8988T (cell line): ENCODE measurements around the gene RGP1.

Experiments
- DNase-seq: peaks from one replicate; pipeline ENCODE4 v3.0.0; 2011

RGP1 gene

GRCh38 chr9:35745569-35745968 lies 3.5 kb upstream of the RGP1 start:
- DNase-seq: no peak

DNA sequence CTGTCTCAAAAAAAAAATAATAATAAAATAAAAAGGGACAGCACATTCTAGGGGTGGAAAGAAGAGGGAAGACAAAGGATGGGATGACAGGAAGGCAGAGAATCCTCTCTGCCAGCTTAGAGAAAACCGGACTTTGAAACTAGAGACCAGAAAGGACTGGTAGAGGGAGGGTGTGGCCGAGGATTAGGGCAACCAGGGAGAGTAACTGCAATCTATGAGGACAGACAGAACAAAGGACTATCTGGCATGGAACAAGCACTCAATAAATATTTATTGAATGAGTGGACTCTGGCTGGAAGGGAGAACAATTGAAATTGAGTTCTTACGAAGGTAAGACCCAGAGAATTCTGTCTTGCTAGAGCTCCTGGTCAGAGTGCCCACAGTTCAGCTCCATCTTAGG lies 2.5 kb upstream of the RGP1 start:
- DNase-seq: no peak

GRCh38 chr9:35748242-35748857 lies 737 bp upstream of the RGP1 start:
- DNase-seq: no peak

DNA sequence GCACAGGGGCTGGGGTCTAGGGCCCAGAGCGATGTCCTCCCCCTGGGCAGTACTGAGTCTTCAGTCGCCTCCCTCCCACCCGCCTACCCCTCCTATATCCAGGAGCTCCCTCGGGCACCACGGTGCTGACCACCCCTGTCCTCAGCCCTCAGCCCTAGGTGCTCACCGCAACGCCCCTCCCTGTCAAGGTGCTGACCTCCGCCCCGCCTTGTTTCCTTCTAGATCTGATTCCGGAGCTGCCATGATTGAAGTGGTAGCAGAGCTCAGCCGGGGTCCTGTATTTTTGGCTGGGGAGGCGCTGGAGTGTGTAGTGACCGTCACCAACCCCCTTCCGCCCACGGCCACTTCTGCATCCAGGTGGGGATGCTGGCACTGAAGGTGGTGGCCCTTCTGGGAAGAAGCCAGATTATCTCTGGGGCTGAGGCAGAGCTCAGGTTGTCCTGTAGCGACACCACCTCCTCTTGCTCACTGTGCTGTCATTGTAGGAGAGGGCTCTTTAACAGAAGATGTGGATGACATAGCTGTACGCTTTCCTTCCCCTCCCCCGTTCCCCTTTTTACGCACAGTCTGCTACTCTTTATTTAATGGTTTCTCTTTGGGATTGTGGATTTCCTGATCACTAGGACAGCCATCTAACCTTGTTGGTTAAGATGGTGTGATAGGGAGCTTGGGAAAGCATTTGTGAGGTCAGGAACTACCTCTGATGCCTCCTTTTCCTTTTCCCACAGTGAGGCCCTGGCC lies 598 bp downstream of the RGP1 start:
- no peak for DNase-seq

- DNase-seq: no peak
These were observed 1.1 kb downstream of the RGP1 start for GRCh38 chr9:35750256-35750531.

GRCh38 chr9:35753466-35753865 lies 4.4 kb downstream of the RGP1 start:
- no peak for DNase-seq

GRCh38 chr9:35754264-35754663 lies 5.2 kb downstream of the RGP1 start, which contains the start of gene MSMP:
Gene MSMP, minus strand, starts transcription at chr9:35754276. Its CDS starts 147 bp downstream, at chr9:35754129.
- DNase-seq: no peak

DNA sequence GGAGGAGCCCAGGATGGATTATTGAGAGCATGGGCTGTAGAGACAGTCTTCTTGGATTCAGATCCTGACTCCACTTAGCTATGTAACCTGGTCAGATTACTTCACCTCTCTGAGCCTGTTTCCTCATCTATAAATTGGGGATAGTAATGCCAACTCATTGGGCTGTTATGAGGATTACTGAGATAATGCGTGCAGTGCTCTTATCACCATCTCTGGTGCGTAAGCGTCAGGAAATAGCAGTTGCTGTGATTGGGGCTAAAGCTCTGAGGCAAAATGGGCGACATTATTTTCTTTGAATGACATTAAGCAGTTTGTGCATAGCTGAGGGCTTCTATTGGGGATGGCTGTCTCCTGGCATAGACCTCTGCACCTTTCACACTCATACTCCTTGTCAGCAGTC lies 6.0 kb downstream of the RGP1 start:
- no peak for DNase-seq

- no peak for DNase-seq
These were observed 7.5 kb downstream of the RGP1 start for GRCh38 chr9:35756275-35757225.

DNA sequence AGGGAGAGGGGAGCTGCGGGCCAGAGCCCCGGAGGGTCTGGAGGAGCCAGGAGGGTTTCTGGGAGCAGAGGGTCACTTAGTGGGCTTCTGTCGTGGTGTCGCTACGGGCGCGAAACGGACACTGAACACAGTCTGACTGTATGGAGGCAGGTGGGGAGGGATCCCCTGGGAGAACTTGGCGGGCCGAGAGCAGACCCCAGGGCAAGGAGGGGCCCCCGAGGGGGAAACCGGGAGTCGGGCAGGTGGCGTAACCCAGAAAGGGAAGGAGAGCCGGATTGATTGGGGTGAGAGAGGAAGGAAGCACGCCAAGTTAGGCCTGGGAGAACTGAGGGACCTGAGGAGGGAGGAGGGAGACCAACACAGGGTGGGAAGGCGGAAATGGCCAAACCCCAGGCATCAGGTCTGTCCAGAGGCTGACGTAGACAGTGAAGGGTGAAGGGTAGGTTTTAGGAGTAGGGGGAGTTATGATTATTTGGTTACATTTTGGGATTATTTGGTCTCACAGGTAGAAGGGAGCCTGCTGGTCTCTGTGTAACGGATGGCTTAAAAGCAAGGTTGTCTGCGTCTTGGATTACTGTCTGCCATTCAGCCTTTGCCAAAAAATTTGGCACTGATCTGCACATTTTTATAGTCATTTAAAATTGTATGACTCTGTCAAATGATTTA lies 8.3 kb downstream of the RGP1 start:
- no peak for DNase-seq

DNA sequence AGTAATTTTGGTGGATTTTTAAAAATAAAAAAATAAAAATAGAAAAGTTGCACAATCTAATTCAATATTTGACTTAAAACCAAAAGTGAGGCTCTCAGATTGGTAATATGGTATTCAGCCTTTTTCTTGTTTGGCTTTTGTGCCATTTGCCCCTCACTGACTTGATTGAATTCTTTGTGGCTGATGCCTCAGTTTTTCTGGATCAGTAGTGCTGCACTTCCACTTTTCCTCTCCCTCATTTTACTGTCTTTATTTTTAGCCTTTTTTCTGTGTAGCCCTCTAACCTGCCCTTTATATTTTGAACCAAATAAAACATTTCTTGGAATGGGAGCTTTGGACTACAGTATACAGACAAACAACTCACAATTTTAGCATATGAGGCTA lies 8.8 kb downstream of the RGP1 start:
- DNase-seq: no peak

GRCh38 chr9:35758475-35759050 lies 9.5 kb downstream of the RGP1 start:
- DNase-seq: no peak

DNA sequence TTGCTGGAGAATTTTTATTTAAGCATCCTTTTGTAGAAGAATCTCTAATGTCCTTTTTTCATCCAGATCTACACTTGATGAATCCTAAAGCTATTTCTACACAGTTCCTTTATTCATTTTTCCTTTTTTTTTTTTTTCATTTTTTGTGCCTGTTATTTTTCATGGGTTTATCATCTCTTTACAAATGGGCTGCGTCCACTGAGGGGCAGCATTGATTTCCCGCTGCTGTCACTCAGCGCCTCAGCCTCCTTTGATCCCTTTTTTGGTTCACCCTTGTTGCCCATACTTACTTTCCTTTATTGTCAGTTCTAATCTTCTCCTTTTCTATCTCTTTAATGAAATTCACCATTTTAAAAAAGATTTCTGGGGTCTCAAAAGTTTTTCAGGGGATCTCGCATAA lies 10.7 kb downstream of the RGP1 start:
- no peak for DNase-seq

DNA sequence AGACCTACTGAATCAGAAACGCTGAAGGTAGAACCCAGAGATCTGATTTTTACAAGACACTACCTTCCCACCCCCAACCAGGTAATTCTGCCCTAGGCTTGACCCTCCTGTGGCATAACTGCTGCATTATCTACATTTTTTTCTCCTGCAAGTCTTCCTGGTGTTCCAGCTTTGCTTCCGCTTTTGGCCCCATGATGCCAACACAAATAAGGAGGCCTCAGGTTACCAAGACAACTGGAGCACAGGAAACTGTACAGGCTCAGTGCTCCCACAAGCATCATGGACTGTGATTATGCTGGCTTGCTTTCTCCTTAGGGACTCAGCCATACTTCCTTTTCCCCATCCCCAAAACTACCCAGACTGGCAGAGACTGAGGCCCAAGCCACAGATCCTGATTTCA lies 11.6 kb downstream of the RGP1 start:
- no peak for DNase-seq

DNA sequence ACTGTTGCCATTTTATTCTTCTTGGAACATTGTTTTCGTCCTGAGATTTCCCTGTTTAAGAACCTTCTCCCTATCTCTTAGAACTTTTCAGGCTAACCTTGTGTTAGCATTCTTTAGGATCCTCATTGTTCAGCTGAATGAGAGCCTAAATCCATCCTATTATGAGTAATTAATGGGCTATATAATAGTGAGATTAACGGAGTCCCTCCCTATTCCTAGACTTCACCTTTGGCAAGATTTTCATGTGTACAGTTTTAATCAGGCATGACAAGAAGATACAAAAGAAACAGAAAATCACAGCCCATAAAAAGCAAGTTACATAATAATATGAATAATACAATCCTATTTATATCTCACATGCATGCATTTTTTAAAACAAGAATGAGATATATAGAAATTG lies 14.1 kb downstream of the RGP1 start:
- no peak for DNase-seq

DNA sequence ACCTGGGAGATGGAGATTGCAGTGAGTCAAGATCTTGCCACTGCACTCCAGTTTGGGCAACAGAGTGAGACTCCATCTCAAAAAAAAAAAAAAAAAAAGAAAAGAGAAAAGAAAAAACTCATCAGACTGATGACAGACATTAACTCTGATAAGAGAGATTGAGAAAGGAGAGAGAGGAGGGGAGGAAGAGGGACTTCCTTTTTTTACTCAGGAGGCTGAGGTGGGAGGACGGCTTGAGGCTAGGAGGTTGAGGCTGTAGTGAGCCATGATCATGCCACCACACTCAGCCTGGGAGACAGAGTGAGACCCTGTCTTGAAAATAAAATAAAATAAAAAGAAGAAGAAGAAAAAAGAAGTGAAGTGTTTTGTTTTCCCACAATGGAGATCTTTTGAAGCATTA lies 14.7 kb downstream of the RGP1 start:
- no peak for DNase-seq

GRCh38 chr9:35766997-35767396 lies 17.9 kb downstream of the RGP1 start:
- DNase-seq: no peak

GRCh38 chr9:35767458-35767857 lies 18.4 kb downstream of the RGP1 start:
- no peak for DNase-seq

DNA sequence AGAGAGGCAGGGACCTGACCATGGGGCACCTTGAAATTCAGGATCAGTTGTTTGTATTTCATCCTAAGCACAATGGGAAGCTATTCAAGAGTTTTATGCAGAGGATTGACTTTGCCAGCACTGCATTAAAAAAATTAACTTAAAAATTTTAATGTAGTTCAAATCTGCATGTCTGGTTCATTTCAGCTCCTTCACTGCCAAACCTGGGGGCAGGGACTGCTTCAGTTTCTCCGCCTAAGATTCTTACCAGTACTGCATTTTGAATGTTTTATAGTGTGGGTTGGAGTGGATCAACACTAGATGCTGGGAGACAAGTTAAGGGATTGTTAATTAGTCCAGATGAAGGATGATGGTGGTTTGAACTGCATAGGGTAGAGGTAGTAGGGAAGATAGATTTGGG lies 20.7 kb downstream of the RGP1 start:
- DNase-seq: no peak

GRCh38 chr9:35771075-35771433 lies 22.0 kb downstream of the RGP1 start:
- no peak for DNase-seq

- no peak for DNase-seq
These were observed 22.4 kb downstream of the RGP1 start for GRCh38 chr9:35771534-35771933.

- DNase-seq: no peak
These were observed 22.9 kb downstream of the RGP1 start for GRCh38 chr9:35771943-35772342.
